Keratinocyte (primary cell): ENCODE results near the gene HOXB7. TPM values are rescaled to one million over a fixed set of nuclear protein-coding genes. Genes with fewer than 3 reads are reported as not detected.

Experiments used
- DNase-seq: peaks from one replicate; pipeline ENCODE4 v3.0.0-alpha.2; 2011; ENCODE audit warnings: low read depth, missing footprints, low spot score
- FAIRE-seq: peaks from 2 replicates; lab custom pipeline; 2011; peaks lifted over from hg19 to GRCh38; lab: Jason Lieb, UNC
- H2AFZ ChIP-seq: 2 replicates; pipeline ENCODE4 v1.6.0; 2012; ENCODE audit warnings: low read length, control low read depth, inconsistent platforms; ENCODE audit not compliant: control insufficient read depth
- H3K27ac ChIP-seq: 2 replicates; pipeline ENCODE4 v1.5.1; 2011; ENCODE audit warnings: low read length; ENCODE audit not compliant: control insufficient read depth, insufficient read depth
- H3K27me3 ChIP-seq: 3 replicates; pipeline ENCODE4 v1.6.0; 2011; ENCODE audit warnings: low read length; ENCODE audit not compliant: control insufficient read depth, insufficient read depth; ENCODE audit errors: extremely low read depth
- H3K36me3 ChIP-seq, 2 experiments: 2 replicates in 1 of 2; 3 replicates in 1 of 2; pipeline ENCODE4 v1.5.1; 2011; ENCODE audit warnings: low read length in 2 of 2, mild to moderate bottlenecking in 1 of 2; ENCODE audit not compliant: control insufficient read depth in 2 of 2, insufficient read depth in 2 of 2; ENCODE audit errors: extremely low read depth in 1 of 2
- H3K4me1 ChIP-seq: 3 replicates; pipeline ENCODE4 v1.5.1; 2011; ENCODE audit warnings: low read length; ENCODE audit not compliant: control insufficient read depth, insufficient read depth; ENCODE audit errors: extremely low read depth
- H3K4me2 ChIP-seq: 3 replicates; pipeline ENCODE4 v1.6.0; 2011; ENCODE audit warnings: low read depth, low read length; ENCODE audit not compliant: control insufficient read depth, insufficient read depth; ENCODE audit errors: extremely low read depth
- H3K4me3 ChIP-seq, 3 experiments: fragments of 200-600 bp in 1 of 3; sonication (generic) in 1 of 3; 2 replicates in 2 of 3; 3 replicates in 1 of 3; pipeline ENCODE4 v1.5.1; 2011 to 2016; ENCODE audit warnings: low read length in 3 of 3, mild to moderate bottlenecking in 3 of 3, control low read depth in 2 of 3, inconsistent platforms in 1 of 3, low read depth in 1 of 3, mixed read lengths in 1 of 3, mixed run types in 1 of 3, moderate library complexity in 1 of 3; ENCODE audit not compliant: control insufficient read depth in 2 of 3, insufficient read depth in 2 of 3; ENCODE audit errors: extremely low read depth in 1 of 3
- H3K79me2 ChIP-seq: 2 replicates; pipeline ENCODE4 v1.6.0; 2012; ENCODE audit warnings: low read length; ENCODE audit not compliant: control insufficient read depth, insufficient read depth
- H3K9ac ChIP-seq: 3 replicates; pipeline ENCODE4 v1.6.0; 2011; ENCODE audit warnings: low read length; ENCODE audit not compliant: control insufficient read depth, insufficient read depth; ENCODE audit errors: extremely low read depth
- H3K9me1 ChIP-seq: 3 replicates; pipeline ENCODE4 v1.6.0; 2011; ENCODE audit warnings: low read length; ENCODE audit not compliant: control insufficient read depth, insufficient read depth; ENCODE audit errors: extremely low read depth
- H3K9me3 ChIP-seq: 2 replicates; pipeline ENCODE4 v1.5.1; 2012; ENCODE audit warnings: low read depth, low read length; ENCODE audit not compliant: control insufficient read depth
- H4K20me1 ChIP-seq: 3 replicates; pipeline ENCODE4 v1.6.0; 2011; ENCODE audit warnings: low read length; ENCODE audit not compliant: control insufficient read depth, insufficient read depth; ENCODE audit errors: extremely low read depth
- EZH2 ChIP-seq: IDR thresholded peaks from one replicate; pipeline ENCODE4 v1.6.1; 2012; ENCODE audit warnings: inconsistent platforms, mild to moderate bottlenecking, low read length, moderate library complexity
- dilution Hi-C: fragments of 300-500 bp; cut with MboI; formaldehyde crosslinking; loops from one replicate; pipeline ENCODE4 v1.7.0; 2020; ENCODE audit warnings: low sequenced_read_pairs; ENCODE audit not compliant: extremely low pct_ligation_motif_present
- polyA plus RNA-seq, 5 experiments: library from polyadenylated mRNA; depleted of rRNA in 3 of 5; stranded (reverse) in 3 of 5; stranded (forward) in 1 of 5; unstranded in 1 of 5; fragments of >200 nt; gene quantifications; 1 replicate in 1 of 5; 2 replicates in 3 of 5; 3 replicates in 1 of 5; pipeline versions ENCODE4 v1.2.1 to v1.2.3, GENCODE V29; 2011 to 2012; ENCODE audit warnings: missing spikeins in 2 of 5, low read depth in 1 of 5, low replicate concordance in 1 of 5
- TF ChIP-seq, protein P1 (sequence below), 3 experiments: IDR thresholded peaks in 1 of 3; conservative IDR thresholded peaks in 1 of 3; optimal IDR thresholded peaks in 1 of 3; 2 replicates in 2 of 3; 3 replicates in 1 of 3; pipeline versions ENCODE3 to v1.5.1; 2011; ENCODE audit warnings: low read length in 3 of 3, mild to moderate bottlenecking in 3 of 3, moderate library complexity in 2 of 3, control low read depth in 1 of 3, inconsistent platforms in 1 of 3; ENCODE audit not compliant: insufficient read depth in 2 of 3; ENCODE audit errors: extremely low read depth in 1 of 3

The HOXB7 gene
- polyA plus RNA-seq, 1 donor (not counting 4 experiments of a cell fraction or from before 2014, with no cell fraction given) = 1.0 TPM

DNA sequence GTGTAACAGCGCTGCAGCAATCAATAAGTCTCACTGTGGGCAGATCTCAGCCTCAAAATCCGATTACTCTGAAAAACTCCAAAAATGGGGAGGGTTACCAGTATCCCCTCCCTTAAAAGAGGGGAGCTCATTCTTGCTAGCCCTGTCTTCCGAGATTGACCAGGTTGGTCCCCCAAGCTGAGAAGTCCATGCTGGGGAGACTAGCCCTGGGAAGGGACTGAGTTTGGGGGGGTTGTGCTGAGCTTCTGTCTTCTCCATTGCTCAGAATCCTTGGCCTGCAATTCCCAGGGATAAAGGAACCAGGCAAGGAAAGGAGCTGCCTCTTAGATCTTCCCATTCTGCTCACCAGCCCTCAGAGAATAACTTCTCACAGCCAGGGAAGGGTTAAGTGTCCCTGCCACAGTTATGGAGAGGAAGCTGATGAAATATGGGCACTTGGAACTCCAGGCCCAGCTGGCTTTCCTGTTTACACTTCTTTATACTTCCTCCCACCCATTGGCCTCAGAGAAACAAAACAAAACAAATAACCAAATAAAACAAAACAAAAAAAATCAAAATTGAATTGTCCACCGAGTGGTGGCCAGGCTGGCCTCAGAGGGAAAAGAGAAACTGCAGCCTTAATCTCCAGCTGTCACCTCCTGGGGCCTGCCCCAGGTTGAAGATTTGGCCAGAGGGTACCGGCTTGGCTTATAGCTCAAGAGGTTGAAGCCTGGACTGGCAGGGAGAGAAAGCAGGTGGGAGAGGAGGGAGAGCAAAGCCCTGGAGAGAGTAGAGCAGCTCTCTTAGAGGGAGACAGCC is 23.3 kb downstream of the HOXB7 start:
- Histone ChIP-seq H3K9me3 (no peaks in the 10 kb centered on the region), H3K9me1 (no peaks in the 10 kb centered on the region), H3K4me3 (no peak overlapping the region), H4K20me1 (no peaks in the 10 kb centered on the region), H3K27me3 (peaks cover 59% of the 10 kb centered on the region), H3K9ac (no peak overlapping the region), H3K27ac (no peak overlapping the region), H3K4me2 (no peak overlapping the region), H3K36me3 (no peaks in the 10 kb centered on the region), H3K79me2 (no peaks in the 10 kb centered on the region), H3K4me1 (peaks cover 9% of the 10 kb centered on the region), H2AFZ (no peak overlapping the region)
- TF ChIP-seq, protein P1, sequence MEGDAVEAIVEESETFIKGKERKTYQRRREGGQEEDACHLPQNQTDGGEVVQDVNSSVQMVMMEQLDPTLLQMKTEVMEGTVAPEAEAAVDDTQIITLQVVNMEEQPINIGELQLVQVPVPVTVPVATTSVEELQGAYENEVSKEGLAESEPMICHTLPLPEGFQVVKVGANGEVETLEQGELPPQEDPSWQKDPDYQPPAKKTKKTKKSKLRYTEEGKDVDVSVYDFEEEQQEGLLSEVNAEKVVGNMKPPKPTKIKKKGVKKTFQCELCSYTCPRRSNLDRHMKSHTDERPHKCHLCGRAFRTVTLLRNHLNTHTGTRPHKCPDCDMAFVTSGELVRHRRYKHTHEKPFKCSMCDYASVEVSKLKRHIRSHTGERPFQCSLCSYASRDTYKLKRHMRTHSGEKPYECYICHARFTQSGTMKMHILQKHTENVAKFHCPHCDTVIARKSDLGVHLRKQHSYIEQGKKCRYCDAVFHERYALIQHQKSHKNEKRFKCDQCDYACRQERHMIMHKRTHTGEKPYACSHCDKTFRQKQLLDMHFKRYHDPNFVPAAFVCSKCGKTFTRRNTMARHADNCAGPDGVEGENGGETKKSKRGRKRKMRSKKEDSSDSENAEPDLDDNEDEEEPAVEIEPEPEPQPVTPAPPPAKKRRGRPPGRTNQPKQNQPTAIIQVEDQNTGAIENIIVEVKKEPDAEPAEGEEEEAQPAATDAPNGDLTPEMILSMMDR (optimal IDR thresholded peaks at IDR 0.05 in 1 of 3, IDR thresholded peaks at IDR 0.05 in 1 of 3, conservative IDR thresholded peaks at IDR 0.05 in 1 of 3; ENCODE audit: extremely low read depth in 1 of 3, insufficient read depth in 2 of 3, low read length in 3 of 3) = no peak
- no peak for TF ChIP-seq EZH2
- FAIRE-seq (no peak), DNase-seq (no peak)
- dilution Hi-C loops = no loop called here

DNA sequence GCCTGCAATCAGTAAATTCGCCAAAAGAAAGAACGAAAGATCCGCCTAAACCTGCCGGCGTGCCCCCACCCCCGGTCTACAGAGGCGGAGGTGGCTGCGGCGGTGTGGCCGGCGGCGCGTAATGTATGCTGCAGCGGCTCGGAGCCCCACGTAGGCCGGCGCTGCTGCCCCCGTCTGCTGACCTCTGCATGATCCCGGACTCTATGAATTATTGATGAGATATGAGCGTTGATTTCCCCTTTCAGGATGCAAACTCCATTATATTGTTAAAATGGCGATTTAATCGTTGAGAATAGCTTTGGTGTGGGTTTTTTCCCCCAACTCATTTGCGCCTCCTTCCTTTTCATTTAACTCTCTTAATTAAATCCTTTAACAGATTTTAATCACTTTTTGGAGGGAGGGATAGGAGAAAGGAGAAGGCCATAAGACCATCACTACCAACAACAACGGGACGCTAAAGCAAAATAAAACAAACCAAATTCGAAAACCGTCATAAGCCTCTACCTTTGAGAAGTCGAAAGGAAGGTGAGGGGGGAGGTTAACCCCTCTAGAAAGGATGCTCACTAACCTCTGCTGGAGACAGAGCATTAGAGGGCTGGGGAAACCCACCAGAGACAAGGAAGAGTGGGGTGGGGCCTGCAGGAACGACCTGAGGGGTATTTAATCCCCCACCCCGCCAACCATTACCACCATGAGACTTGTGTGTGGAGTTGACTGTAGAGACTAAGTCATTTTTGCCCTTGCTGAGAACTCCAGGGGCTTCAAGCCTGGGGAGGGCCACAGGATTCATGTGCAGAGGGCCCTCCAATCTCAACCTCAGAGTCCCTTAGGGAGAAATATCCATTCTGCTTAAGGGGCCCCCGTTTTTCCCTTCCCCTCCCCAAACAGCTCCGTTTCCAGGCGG is 24.2 kb downstream of the HOXB7 start:
- FAIRE-seq = no peak
- H3K79me2 ChIP-seq = no peaks in the 10 kb centered on the region
- TF ChIP-seq EZH2 = no peak
- TF ChIP-seq, protein P1 (optimal IDR thresholded peaks at IDR 0.05 in 1 of 3, IDR thresholded peaks at IDR 0.05 in 1 of 3, conservative IDR thresholded peaks at IDR 0.05 in 1 of 3; ENCODE audit: extremely low read depth in 1 of 3, insufficient read depth in 2 of 3, low read length in 3 of 3) = no peak
- H3K27ac ChIP-seq = no peak overlapping the region
- dilution Hi-C loops = no loop called here
- H3K9ac ChIP-seq = no peak overlapping the region
- peak overlapping the region in 1 of 3 experiments; percentile 81 for H3K4me3 ChIP-seq
- H3K27me3 ChIP-seq = peaks cover 60% of the 10 kb centered on the region
- no peaks in the 10 kb centered on the region for H3K9me3 ChIP-seq
- H4K20me1 ChIP-seq = no peaks in the 10 kb centered on the region
- peak overlapping the region; percentile 96 for H3K4me2 ChIP-seq
- H3K9me1 ChIP-seq = no peaks in the 10 kb centered on the region
- H3K36me3 ChIP-seq = no peaks in the 10 kb centered on the region
- DNase-seq = no peak
- peaks cover 14% of the 10 kb centered on the region for H3K4me1 ChIP-seq
- H2AFZ ChIP-seq = no peak overlapping the region
